ENCODE results near the gene ADGRL2. TPM values are rescaled to one million over a fixed set of nuclear protein-coding genes. Genes with fewer than 3 reads are reported as not detected.

Gene ADGRL2
- total RNA-seq, 4 donors from 2014 or later, result 25.3 to 77.7 (median 27.2) TPM

DNA sequence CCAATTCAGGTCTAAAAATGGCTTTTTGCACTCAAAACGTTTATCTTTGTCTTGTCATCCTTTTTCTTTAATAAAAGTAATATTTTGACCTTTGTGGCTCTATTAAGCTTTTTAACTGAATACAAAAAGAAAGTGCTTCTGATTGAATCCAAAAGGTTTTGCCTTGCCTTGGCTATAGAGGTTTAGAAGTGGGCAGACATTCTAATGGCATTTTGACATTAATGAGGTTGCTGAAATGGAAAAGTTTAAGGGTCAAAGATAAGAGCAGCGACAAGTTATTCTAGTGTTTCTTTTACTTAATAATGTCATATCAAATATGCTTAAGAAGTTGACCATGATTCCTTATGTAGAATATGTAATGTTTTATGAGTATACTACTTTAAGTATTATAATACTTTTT lies 120.2 kb downstream of the ADGRL2 start:
- H3K36me3 ChIP-seq, result no peaks in the 10 kb centered on the region
- WGBS, 2 donors, result 51 to 56% methylated on average over 2 of the region's 2 CpGs
- H3K4me3 ChIP-seq, result no peak overlapping the region
- H3K4me1 ChIP-seq, result peaks cover 0 to 11% (median 3%) of the 10 kb centered on the region in 4 donors
- no peak overlapping the region for H3K27ac ChIP-seq
- no peaks in the 10 kb centered on the region for H3K9me3 ChIP-seq
- no peaks in the 10 kb centered on the region for H3K27me3 ChIP-seq
- no peak for DNase-seq (ENCODE audit: low spot score in 2 of 2)
- TF ChIP-seq, protein P1, sequence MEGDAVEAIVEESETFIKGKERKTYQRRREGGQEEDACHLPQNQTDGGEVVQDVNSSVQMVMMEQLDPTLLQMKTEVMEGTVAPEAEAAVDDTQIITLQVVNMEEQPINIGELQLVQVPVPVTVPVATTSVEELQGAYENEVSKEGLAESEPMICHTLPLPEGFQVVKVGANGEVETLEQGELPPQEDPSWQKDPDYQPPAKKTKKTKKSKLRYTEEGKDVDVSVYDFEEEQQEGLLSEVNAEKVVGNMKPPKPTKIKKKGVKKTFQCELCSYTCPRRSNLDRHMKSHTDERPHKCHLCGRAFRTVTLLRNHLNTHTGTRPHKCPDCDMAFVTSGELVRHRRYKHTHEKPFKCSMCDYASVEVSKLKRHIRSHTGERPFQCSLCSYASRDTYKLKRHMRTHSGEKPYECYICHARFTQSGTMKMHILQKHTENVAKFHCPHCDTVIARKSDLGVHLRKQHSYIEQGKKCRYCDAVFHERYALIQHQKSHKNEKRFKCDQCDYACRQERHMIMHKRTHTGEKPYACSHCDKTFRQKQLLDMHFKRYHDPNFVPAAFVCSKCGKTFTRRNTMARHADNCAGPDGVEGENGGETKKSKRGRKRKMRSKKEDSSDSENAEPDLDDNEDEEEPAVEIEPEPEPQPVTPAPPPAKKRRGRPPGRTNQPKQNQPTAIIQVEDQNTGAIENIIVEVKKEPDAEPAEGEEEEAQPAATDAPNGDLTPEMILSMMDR (IDR thresholded peaks at IDR 0.05), result no peak
- TF ChIP-seq EP300 (IDR thresholded peaks at IDR 0.05) (no peak), POLR2A (IDR thresholded peaks at IDR 0.05) (no peak)

DNA sequence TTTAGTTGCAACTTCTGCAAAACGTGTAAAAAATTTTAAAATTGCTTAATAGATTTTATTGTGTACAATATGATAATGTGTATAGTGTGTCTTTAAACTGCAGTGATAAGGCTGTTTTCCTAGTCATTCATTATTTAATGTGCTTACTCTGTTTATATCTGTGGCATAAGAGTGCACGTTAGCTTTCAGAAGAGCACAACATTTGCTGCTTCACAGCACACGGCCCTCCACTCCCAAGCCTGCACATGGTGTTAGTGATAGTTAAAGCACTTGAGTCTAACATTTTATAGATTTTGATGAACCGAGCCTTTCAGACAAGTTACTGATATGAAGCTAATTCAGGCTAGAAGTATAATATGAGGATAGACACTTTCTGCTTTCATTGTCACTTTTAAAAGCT lies 120.6 kb downstream of the ADGRL2 start:
- Histone ChIP-seq H3K4me3 (no peak overlapping the region), H3K36me3 (no peaks in the 10 kb centered on the region), H3K27ac (no peak overlapping the region), H3K27me3 (no peaks in the 10 kb centered on the region), H3K9me3 (no peaks in the 10 kb centered on the region), H3K4me1 (peaks cover 0 to 14% (median 3%) of the 10 kb centered on the region in 4 donors)
- DNase-seq (ENCODE audit: low spot score in 2 of 2), result no peak
- WGBS, 2 donors, result 53 to 59% methylated on average over 4 of the region's 4 CpGs
- TF ChIP-seq EP300 (IDR thresholded peaks at IDR 0.05) (no peak), POLR2A (IDR thresholded peaks at IDR 0.05) (no peak)
- TF ChIP-seq, protein P1 (IDR thresholded peaks at IDR 0.05), result no peak

DNA sequence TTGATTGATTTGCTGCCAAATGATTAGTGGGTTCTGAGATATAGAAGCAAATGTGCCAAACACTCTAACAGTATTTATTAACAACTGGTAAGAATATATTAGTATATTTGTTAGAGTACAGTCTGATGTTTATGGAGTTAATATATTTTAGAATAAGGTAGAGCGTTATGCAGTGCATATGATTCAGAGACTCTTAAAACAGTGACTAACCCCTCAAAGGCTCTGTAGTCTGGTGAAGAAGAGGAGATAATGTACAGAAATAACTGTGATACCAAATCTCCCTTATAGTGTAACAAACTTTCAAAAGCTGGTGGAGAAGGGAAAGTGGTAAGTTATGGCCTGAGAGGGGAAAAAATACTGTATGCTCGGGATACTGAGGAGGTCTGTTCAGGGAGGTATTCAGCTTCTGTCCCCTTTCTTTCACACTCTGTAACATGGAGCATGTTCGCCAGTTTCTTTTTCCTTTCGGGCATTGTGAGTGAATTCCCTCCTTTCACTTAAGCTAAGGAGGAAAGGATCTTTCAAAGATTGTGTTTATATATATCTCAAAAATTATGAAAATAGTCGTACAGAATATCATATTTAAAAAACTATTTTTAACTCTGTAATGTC lies 121.2 kb downstream of the ADGRL2 start:
- Histone ChIP-seq H3K36me3 (no peaks in the 10 kb centered on the region), H3K27ac (no peak overlapping the region), H3K27me3 (no peaks in the 10 kb centered on the region), H3K9me3 (no peaks in the 10 kb centered on the region), H3K4me1 (peaks cover 0 to 20% (median 3%) of the 10 kb centered on the region in 4 donors), H3K4me3 (no peak overlapping the region)
- TF ChIP-seq, protein P1 (IDR thresholded peaks at IDR 0.05), result no peak
- TF ChIP-seq EP300 (IDR thresholded peaks at IDR 0.05), result no peak
- DNase-seq (ENCODE audit: low spot score in 2 of 2), result no peak
- WGBS, 2 donors, result 52 to 54% methylated on average over 5 of the region's 5 CpGs

DNA sequence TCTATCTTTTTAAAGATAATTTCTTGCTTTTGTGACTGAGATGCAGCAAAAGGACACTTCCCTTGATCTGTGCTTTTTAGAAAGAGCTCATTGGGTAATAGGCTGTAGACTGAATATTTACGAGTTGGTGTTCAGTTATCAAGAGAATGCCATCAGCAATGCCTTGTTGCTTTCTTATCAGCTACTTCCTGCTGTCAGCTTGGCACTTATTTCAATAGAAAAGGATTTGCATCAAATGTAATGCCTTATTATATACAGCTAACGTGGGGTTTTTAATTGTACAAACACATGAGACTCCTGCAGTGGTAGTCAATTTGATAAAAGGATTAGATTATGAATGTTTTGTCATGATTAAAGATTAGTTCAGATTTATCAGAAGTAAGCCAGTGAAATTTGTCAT lies 122.2 kb downstream of the ADGRL2 start:
- H3K27me3 ChIP-seq, result no peaks in the 10 kb centered on the region
- H3K9me3 ChIP-seq, result no peaks in the 10 kb centered on the region
- WGBS, 2 donors, result 80 to 85% methylated on average over 2 of the region's 2 CpGs
- no peak for DNase-seq (ENCODE audit: low spot score in 2 of 2)
- H3K36me3 ChIP-seq, result no peaks in the 10 kb centered on the region
- TF ChIP-seq, protein P1 (IDR thresholded peaks at IDR 0.05), result no peak
- TF ChIP-seq POLR2A (IDR thresholded peaks at IDR 0.05) (no peak), EP300 (IDR thresholded peaks at IDR 0.05) (no peak)
- no peak overlapping the region for H3K4me3 ChIP-seq
- no peak overlapping the region for H3K27ac ChIP-seq
- H3K4me1 ChIP-seq, result peaks cover 0 to 22% (median 3%) of the 10 kb centered on the region in 4 donors

DNA sequence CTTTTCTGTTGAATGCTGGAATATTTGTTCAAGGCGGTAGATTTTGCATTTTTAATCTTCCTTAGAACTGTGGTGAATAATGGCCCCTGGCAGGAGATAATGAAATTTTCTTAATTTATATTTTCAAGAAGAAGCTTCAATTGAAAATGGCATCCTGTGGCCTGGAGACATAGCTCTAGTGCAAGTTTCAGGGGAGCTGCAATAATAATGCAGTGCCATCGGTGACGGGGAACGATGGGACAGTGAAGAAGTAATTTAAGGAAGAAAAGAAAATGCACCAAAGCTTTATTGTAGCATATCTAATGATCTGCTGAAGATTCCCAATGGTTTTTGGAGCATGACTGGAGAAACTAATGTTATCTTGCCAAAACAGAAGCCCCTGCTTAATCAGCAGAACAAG lies 128.4 kb downstream of the ADGRL2 start:
- H3K9me3 ChIP-seq, result no peaks in the 10 kb centered on the region
- WGBS, 2 donors, result 96 to 98% methylated on average over 4 of the region's 4 CpGs
- peaks cover 0 to 11% (median 0%) of the 10 kb centered on the region in 4 donors for H3K4me1 ChIP-seq

More for the DNA sequence above, 128.4 kb downstream of the ADGRL2 start:
- no peak for DNase-seq (ENCODE audit: low spot score in 2 of 2)
- Histone ChIP-seq H3K27ac (no peak overlapping the region), H3K36me3 (no peaks in the 10 kb centered on the region), H3K27me3 (no peaks in the 10 kb centered on the region), H3K4me3 (no peak overlapping the region)
- no peak for TF ChIP-seq POLR2A (IDR thresholded peaks at IDR 0.05)
- TF ChIP-seq, protein P1 (IDR thresholded peaks at IDR 0.05), result no peak
